DMS 273 (cell line): ENCODE results near the gene MAP2K5.

ENCODE experiments used
- DNase-seq: peaks from one replicate; lab custom pipeline; 2025; ENCODE audit not compliant: unreplicated experiment; lab: John Stamatoyannopoulos, UW

Gene MAP2K5

DNA sequence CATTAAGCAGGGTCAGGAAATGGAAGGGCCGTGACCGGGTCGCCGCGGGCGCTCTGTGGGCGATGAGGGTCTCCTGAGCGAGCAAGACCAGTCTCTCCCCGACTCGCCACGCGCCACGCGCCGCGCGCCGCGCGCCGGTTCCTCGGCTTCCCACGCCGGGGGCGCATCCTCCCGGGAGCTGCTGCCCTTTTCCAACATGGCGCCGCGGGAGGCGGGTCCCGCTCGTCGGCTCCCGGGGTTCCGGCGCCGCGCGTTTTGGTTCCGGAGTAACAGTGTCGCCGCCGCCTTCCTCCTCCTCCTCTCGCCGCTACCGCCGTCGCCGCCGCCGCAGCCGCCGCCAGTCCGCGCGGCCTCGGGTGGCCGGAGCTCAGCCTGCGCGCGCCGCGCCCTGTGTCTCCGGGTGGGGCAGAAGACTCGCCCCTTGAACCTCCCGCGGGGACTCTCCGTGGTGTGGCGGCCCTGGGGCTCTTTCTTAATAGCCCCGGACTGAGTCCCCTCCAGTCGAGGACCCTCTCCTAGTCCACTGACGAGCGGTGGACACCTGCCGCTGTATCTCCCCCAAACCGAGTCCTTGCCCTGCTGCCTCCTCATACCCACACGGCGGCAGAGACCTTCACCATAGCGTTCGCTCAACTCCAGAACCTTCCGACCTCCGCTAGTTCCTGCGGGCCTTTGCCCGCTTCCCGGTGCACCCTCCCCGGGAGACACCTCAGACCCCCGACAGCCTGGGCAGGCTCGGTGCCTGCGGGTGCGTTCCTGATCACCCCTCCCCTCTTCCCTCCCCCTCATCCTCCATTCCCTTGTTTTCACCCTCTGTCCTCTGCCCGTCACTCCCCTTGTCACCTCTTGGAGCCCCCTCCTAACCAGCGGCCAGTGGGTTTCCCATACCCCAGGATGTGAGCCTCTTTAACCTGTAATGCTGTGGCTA, at the start of gene MAP2K5:
Gene MAP2K5 (plus strand): TSS at position 284 of the 928 bp plus-strand sequence. CDS start 633 bp downstream, at position 917.
- DNase-seq = peak; percentile 87

DNA sequence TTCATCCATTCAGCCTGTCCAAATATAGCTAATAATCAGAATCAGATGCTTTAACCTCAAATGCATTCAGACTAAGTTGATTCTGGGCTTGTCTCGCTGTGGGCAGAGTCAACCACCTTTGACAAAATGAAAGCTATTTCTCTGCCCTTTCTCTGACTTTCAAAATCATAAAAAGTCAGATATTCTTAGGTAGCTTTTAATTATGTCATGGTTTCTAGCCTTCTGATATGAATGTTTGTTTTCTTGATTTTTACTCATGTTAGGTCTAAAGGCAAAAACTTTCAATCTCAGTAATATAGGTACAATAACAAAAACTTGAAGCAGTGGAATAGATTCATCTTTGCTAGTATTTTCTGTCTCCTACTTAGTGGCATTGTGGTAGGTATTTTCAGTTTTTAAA, 46.9 kb upstream of the MAP2K5 start:
- DNase-seq = no peak

DNA sequence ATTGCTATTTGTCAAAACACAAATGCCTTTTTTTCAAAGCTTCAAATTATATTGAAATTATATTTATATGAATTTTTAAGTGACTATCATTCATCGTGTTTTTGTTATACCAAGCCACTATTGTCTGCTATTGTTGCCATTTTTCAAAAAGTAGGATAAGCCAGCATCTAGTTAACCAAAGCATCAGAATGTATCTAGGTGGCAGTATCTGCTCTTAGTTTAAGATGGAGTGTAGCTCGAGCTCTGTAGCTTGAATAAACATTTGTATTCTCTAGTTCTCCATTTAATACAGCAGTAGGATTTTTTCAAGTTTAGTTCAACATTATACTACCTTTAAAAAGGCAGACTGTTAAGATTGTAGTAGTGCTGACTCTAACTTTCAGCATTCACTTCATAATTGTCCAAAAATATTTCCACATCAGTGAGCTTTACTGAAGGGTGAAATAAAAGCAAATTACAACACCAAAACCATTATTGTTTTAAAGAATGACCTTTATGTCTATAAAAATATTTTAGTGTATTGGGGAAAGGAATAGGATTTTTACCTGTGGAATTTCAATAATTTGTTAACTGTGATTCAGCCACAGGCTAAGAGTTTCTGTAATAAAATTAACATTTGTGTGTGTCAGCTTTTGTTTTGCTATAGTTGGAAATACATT, 41.2 kb upstream of the MAP2K5 start:
- DNase-seq = peak; percentile 14

DNA sequence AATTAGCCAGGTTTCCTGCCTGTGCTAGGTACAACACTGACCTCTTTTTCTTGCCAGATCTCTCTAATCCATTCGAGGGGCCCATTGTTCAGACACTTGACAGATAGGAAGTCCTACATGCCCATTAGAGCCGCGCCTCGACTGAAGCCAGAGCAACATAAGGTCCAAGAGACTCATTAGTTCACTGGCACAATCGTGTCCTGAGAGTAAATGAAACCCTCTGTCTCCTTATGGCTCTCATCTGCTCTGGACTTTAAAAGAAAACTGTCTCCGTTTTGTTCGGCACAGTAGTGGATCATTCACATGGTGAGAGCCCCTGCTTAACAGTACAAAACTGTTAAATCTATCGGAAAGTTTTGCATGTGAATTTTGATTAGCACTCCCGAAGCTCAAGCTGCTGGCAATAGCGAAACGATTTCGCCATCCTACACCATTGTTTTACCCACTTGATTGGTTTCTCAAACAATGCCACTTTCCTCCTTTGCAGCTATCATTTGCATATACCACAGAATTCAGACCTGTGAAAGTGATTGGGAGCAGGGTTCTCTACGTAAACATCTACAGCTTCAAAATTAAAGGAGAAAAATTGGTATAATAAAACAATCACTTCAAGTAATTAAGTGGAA, 40.6 kb upstream of the MAP2K5 start:
- DNase-seq = peak; percentile 29

DNA sequence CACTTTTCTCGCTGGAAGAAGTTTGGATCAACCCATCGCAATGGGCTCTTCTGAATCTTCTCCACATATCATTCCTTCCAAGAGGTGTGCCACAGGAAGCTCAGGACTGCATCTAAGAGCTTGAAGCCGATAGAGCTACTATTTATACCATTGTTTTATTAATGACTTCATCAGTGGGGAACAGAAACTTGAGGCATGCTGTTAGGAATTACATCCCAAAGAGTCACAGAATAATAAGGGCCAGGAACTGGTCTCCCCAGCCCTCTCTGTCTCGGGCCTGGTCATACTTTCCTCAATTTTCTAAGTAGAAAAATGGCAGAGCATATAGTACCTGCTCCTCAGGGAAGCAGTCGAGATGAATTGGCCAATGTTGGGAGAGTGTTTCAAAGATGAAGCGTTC, 38.4 kb upstream of the MAP2K5 start:
- DNase-seq = no peak

DNA sequence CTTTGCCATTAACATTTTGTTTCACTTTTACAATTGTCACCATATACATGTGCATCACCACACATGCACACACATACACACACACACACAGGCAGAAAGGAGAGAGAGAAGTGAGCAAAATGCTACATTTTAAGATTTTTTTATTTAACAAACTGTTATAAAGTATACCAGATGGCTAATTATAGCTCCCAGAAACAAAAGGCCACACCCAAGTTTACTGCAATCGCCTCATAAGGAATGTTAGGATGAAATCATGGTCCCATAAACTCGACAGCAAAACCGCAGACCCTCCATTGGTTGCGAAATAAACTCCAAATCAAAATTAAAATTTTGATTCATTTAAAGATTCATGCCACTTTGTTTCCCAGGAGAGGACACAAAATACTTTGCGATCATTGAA, 37.7 kb upstream of the MAP2K5 start:
- no peak for DNase-seq

DNA sequence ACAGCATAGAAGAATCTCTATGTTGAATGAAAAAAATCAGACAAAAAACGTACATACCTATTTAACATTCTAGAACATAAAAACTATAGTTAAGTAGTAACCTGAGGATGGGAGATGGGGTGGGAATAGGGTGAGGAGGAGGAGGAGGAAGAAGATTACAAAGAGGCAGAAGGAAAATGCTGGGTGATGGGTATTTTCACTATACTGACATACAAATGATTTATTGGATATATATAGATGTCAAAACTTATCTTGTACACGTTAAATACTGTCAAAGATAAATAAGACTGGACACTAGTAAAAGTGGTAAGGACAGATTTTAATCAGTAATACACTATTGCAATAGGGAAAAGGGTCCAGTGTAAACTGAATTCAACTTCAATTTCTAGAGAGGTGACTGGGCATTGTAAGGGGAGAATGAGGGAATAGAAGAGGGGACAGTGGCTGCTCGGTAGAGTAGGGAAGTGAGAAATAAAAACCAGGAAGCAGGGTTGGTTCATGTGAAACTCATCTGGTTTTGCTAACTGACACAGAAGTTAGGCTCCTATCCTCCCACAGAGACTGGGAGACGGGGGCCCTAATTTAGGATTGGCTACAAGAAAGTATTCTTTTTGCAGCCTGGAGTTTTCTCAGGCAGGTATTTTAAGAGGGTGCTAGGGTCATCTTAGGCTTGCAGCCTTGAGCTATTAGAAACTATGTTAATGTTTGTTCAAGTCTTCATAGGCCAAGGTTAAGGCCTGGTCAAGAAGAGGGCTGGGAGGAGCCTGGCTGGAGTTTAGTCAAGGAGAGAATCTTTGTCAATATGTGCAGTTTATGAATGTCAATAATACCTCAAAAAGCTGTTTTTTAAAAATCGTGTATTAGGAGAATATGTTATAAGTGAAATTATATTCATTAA, 36.6 kb upstream of the MAP2K5 start:
- no peak for DNase-seq

DNA sequence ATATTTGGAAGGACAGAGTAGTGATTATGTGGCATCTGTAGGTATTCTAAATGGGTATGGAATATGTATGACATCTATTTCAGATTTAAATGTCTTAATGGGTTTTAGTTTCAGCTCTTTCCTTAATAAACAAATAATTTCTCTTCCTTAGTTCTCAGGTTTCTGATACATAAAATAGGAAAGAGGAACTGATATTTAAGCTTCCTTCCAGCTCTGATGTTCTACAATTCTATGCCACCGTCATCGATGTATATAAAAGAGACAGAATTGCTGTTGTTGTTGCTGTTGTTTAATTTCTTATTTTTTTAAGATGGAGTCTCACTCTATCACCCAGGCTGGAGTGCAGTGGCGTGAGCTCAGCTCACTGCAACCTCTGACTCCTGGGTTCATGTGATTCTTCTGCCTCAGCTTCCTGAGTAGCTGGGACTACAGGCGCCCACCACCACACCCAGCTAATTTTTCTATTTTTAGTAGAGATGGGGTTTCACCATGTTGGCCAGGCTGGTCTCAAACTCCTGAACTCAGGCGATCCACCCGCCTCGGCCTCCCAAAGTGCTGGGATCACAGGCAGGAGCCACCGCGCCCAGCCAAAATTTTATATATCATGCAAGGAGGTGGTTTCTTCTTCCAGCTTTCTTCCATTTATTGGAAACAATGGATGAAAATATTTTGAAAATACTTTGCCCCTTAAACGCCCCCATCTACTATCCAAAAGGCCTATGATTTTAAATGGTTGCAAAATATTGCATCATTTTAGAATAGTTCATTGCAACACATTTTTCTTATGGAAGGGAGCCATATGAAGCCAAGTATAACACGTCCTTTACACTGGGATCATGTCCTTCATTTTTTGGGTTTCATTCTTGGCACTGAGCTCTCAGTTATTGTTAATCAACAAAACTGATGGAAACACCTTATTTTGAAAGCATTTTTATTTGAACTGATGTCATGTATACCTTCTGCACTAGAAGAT, 35.4 kb upstream of the MAP2K5 start:
- DNase-seq = no peak

DNA sequence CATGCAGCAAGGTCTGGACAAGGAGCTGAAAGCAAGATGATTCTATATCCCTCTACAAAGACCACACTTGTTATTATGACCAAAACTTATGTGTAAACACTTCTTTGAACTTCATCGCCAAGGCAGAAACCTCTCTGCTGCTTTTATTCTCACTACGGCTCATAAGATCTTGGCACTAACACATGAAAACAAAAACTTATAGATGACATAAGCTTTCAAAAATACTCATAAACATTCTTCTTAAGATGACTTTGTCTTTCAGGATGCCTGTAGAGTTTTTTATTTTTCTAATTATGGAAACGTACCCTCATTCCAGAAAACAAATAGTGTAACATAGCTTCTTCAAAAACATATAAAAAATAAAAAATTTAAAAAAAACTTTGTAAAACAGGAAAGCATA, 34.1 kb upstream of the MAP2K5 start:
- no peak for DNase-seq

DNA sequence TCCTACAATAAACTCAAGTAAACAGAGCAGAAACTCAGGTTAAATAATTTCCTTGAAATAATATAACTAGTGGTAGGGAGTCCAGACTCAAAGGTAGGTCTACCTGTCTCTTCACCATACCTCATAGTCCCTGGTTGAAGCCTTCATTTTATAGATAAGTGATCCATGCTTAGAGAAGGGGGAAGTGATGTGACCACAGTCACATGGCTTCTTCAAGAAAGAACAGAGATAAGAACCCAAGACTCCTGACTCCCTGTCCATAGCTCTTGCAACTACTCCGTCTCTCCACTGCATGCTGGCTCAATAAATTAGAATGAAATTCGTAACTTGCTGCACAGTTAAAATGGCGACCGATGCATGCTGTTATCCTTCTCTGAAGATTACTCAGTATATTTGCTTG, 32.6 kb upstream of the MAP2K5 start:
- no peak for DNase-seq

DNA sequence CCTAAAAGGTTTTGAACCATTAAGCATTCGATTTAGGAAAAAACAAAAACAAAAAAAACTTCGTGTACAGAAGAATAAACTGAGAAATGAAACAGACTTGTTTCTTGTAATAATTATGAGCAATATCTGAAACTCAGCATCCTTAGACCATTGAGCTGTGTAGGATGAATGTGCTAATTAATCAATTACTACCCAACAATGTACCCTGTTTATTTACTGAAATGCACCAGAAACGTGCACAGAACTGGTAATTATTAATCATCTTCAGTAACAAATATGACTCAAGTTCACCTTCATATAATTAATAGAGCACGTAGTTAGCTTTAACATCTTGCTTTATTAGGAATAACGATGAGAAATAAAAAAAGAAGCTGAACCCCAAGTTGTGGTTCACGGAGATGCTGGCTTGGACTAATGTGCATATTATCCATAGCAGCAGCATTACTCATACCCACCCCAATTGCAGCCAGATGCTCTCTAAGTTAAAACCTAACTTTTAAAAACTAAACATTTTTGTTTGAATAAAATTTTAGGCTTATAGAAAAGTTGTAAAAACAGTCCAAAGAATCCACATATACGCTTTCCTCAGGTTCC, 31.8 kb upstream of the MAP2K5 start:
- DNase-seq = no peak

DNA sequence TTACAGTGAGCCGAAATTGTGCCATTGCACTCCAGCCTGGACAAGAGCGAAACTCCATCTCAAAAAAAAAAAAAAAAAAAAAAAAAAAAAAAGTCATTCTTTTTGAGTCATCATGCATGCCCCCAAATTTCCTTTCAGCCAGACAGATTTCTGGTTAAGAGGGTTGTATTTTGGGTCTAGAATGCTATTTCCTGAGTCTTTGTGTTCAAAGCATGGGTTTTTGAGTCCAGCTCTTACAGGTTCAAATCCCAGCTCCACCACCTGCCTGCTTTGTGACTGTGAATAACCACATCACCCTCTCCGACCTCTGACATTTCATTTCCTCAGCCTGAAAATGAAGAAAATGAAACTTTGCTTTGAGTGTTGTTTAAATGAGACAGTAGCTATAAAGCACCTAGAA, 30.9 kb upstream of the MAP2K5 start:
- DNase-seq = no peak

DNA sequence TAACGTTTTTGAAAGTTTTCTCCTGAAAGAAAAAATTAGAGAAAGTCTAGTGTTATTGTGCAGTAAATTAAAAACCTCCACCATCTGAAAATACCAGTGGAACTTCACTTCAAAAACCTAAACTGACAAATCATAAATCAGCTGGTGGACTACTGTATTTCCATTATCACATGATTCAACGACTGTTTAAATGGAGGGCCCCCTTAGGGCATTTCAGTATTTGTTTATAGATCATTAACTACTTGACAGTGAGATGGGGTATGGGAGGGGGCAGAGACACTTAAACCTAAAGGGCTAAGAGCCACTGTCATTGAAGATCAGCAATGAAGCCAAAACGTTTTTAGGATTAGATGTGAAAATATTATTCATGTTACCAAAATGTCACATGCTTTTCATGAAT, 30.4 kb upstream of the MAP2K5 start:
- DNase-seq = no peak

DNA sequence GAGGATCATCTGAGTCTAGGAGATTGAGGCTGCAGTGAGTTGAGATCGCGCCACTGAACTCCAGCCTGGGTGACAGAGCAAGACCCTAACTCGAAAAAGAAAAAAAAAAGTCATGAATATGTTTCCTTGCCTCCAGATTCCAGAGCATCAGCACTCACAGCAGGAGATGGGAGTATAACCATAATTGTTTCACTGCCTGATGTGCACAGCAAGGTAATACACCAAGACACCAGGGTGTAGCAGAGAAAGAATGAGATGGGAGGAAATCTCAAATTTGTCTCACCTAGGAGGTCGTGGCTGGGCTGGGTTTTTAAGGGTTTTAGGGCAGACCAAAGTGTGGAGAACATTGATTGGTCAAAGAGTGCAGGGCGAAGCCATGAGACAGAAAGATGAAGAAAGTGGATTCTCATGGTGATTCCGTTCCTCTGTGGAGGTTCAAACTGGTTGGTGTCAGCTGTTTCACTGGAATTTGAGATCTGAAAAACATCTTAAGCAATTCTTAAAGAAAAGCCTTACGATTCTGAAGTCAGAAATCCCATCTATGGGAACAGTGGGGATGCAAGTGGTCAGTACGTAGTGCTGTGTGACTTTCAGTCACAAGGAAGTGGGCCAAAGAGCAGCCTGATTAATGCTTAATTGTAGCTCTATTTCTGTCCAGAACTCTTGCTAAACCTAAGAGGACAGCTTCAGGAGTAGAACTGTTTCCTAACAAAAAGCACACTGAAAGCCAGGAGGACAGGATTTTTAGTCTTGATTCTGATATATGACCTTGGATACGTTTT, 29.4 kb upstream of the MAP2K5 start:
- no peak for DNase-seq

DNA sequence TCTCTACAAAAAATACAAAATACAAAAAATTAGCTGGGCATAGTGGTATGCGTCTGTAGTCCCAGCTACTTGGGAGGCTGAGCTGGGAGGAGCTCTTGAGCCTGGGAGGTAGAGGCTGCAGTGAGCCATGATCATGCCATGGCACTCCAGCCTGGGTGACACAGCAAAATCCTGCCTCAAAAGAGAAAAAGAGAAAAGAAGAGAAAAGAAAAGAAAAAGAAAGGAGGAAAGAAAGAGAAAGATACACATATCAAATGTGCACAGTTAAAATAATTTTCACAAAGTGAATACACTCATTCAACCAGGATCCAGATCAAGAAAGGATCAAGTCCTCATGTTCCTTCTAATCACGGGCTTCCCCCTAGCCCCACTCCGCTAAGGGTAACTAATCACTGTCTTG, 27.4 kb upstream of the MAP2K5 start:
- DNase-seq = no peak

DNA sequence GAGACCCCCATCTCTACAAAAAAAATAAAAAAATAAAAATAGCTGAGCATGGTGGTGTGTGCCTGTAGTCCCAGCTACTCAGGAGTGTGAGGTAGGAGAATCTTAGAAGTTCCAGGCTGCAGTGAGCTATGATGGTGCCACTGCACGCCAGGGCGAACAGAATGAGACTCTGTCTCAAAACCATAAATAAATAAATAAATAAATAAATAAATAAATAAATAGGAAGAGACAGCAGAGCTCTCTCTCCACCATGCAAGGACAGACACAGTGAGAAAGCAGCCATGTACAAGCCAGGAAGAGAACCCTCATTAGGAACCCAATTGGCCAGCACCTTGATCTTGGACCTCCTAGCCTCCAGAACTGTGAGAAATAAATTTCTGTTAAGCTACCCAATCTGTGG, 26.9 kb upstream of the MAP2K5 start:
- no peak for DNase-seq

DNA sequence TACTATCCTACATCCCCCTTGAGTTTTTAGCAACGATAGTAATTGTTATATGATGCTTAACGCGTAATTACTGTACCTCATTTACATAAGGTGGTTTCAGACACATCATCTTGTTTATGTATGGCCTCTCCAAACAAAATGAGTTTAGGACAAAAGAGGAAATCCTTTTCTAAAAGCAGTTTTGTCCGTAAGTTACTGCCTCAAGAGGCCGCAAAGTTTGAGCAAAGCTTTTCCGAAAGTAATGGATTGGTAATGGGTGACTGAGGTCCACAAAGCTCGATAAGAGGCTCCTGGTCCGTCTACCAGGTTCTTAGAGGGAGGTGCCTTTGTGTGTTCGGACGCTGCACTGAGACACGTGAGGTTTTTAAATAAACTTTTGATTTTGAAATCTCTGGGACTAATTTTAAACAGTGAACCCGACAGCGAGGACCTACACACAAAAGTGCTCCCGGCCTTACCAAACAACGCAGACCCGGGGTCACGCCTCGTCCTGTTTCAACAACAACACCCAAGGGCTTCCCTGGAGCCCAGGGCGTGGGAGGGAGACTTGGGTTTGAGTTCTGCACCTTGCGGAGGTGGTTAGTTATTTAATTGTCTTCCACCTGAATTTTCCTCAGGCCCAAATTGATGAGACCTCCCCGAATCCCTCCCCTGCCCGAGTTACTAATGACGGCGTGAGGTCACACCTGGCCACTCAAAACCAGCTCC, 22.0 kb upstream of the MAP2K5 start:
- DNase-seq = no peak
